HEK293 (cell line): Measurements from ENCODE around the gene B4GALNT2.
A peak's percentile ranks its signal among the peaks of the same experiment; 100 is the strongest.

ENCODE experiments used
- CTCF ChIA-PET: fragments of 350-600 bp; formaldehyde crosslinking; extraction: SDS; loops from one replicate; lab custom pipeline; 2021; ENCODE audit warnings: antibody characterized with exemption; lab: Yijun Ruan, JAX
- POLR2A ChIA-PET: fragments of 300-600 bp; formaldehyde crosslinking; extraction: SDS; loops from one replicate; lab custom pipeline; 2020; ENCODE audit warnings: antibody characterized with exemption, inconsistent platforms; lab: Yijun Ruan, JAX
- H3K27ac ChIP-seq: fragments of 200-500 bp; sonication (Bioruptor generic); 2 replicates; pipeline ENCODE4 v1.5.1; 2014; ENCODE audit warnings: low read depth, low read length, control low read depth, inconsistent platforms; ENCODE audit errors: extremely low read depth
- H3K36me3 ChIP-seq, 2 experiments: fragments of 200-500 bp in 1 of 2; sonication (Bioruptor generic) in 1 of 2; 1 replicate in 1 of 2; 2 replicates in 1 of 2; pipeline ENCODE4 v1.5.1; 2014 to 2017; ENCODE audit warnings: inconsistent platforms in 2 of 2, low read length in 2 of 2; ENCODE audit not compliant: control insufficient read depth in 2 of 2, insufficient read depth in 1 of 2
- H3K4me1 ChIP-seq: fragments of 200-500 bp; sonication (Bioruptor generic); 2 replicates; pipeline ENCODE4 v1.5.1; 2014; ENCODE audit warnings: mild to moderate bottlenecking, low read length, inconsistent platforms; ENCODE audit not compliant: control insufficient read depth, insufficient read depth
- H3K4me3 ChIP-seq: 2 replicates; pipeline ENCODE4 v1.5.1; 2011; ENCODE audit warnings: low read depth, mild to moderate bottlenecking, control low read depth, low read length, moderate library complexity
- H3K9me3 ChIP-seq: fragments of 200-500 bp; sonication (Bioruptor generic); 2 replicates; pipeline ENCODE4 v1.5.1; 2014; ENCODE audit warnings: low read depth, low read length, inconsistent platforms; ENCODE audit not compliant: control insufficient read depth, insufficient read depth
- BCL6B ChIP-seq: fragments of 450-650 bp; formaldehyde crosslinking; IDR thresholded peaks from 2 replicates; pipeline ENCODE4 v1.5.1; 2017; ENCODE audit warnings: missing biosample characterization, missing genetic modification characterization
- GLI4 ChIP-seq: fragments of 450-650 bp; formaldehyde crosslinking; IDR thresholded peaks from 2 replicates; pipeline ENCODE4 v1.5.1; 2016; ENCODE audit warnings: missing biosample characterization, missing genetic modification characterization
- MEIS1 ChIP-seq: sonication (generic); formaldehyde crosslinking; IDR thresholded peaks from 2 replicates; pipeline ENCODE4 v1.8.1; 2022; ENCODE audit warnings: missing genetic modification reagents, mild to moderate bottlenecking, borderline replicate concordance
- SP7 ChIP-seq: fragments of 450-650 bp; formaldehyde crosslinking; IDR thresholded peaks from 2 replicates; pipeline ENCODE4 v1.5.1; 2016; ENCODE audit warnings: missing biosample characterization, missing genetic modification characterization
- TRIM28 ChIP-seq: IDR thresholded peaks from 2 replicates; pipeline ENCODE4 v1.6.1; 2011; ENCODE audit warnings: low read length, control low read depth, borderline replicate concordance
- TSHZ1 ChIP-seq: fragments of 450-650 bp; formaldehyde crosslinking; IDR thresholded peaks from 2 replicates; pipeline ENCODE4 v1.5.1; 2016; ENCODE audit warnings: missing biosample characterization, missing genetic modification characterization, borderline replicate concordance
- ZBTB17 ChIP-seq: fragments of 450-650 bp; formaldehyde crosslinking; IDR thresholded peaks from 2 replicates; pipeline ENCODE4 v1.5.1; 2016; ENCODE audit warnings: missing biosample characterization, missing genetic modification characterization
- ZBTB49 ChIP-seq: fragments of 450-650 bp; formaldehyde crosslinking; IDR thresholded peaks from 2 replicates; pipeline ENCODE4 v1.5.1; 2016; ENCODE audit warnings: missing biosample characterization, missing genetic modification characterization, low read depth
- ZNF146 ChIP-seq: fragments of 450-650 bp; formaldehyde crosslinking; IDR thresholded peaks from 2 replicates; pipeline ENCODE4 v1.5.1; 2016; ENCODE audit warnings: missing biosample characterization, missing genetic modification characterization
- ZNF19 ChIP-seq: fragments of 450-650 bp; formaldehyde crosslinking; IDR thresholded peaks from 2 replicates; pipeline ENCODE4; 2016; ENCODE audit warnings: missing biosample characterization, missing genetic modification characterization, low read depth
- ZNF302 ChIP-seq: fragments of 450-650 bp; formaldehyde crosslinking; IDR thresholded peaks from 2 replicates; pipeline ENCODE4 v1.5.1; 2016; ENCODE audit warnings: missing biosample characterization, missing genetic modification characterization, low read depth
- ZNF366 ChIP-seq: fragments of 450-650 bp; formaldehyde crosslinking; conservative IDR thresholded peaks from 2 replicates; pipeline ENCODE4 v1.5.1; 2016; ENCODE audit warnings: missing biosample characterization, missing genetic modification characterization
- ZNF529 ChIP-seq: fragments of 450-650 bp; formaldehyde crosslinking; IDR thresholded peaks from 2 replicates; pipeline ENCODE4 v1.5.1; 2017; ENCODE audit warnings: missing genetic modification characterization, missing biosample characterization; ENCODE audit not compliant: insufficient replicate concordance
- ZNF610 ChIP-seq: fragments of 450-650 bp; formaldehyde crosslinking; IDR thresholded peaks from 2 replicates; pipeline ENCODE4 v1.5.1; 2016; ENCODE audit warnings: missing biosample characterization, missing genetic modification characterization, borderline replicate concordance
- ZNF629 ChIP-seq: fragments of 450-650 bp; formaldehyde crosslinking; IDR thresholded peaks from 2 replicates; pipeline ENCODE4 v1.5.1; 2017; ENCODE audit warnings: missing biosample characterization, missing genetic modification characterization
- ZNF658 ChIP-seq: fragments of 450-650 bp; formaldehyde crosslinking; IDR thresholded peaks from 2 replicates; pipeline ENCODE4; 2016; ENCODE audit warnings: missing biosample characterization, missing genetic modification characterization
- ZNF677 ChIP-seq: fragments of 450-650 bp; IDR thresholded peaks from 2 replicates; pipeline ENCODE4 v1.5.0; 2018; ENCODE audit warnings: missing biosample characterization, mild to moderate bottlenecking, missing genetic modification characterization, moderate library complexity
- ZNF776 ChIP-seq: fragments of 450-650 bp; formaldehyde crosslinking; IDR thresholded peaks from 2 replicates; pipeline ENCODE4 v1.5.0; 2017; ENCODE audit warnings: missing biosample characterization, missing genetic modification characterization, borderline replicate concordance
- ZSCAN18 ChIP-seq: fragments of 450-650 bp; formaldehyde crosslinking; IDR thresholded peaks from 2 replicates; pipeline ENCODE4 v1.5.1; 2016; ENCODE audit warnings: missing biosample characterization, missing genetic modification characterization
- ZXDB ChIP-seq: fragments of 450-650 bp; formaldehyde crosslinking; IDR thresholded peaks from 2 replicates; pipeline ENCODE4 v1.5.1; 2016; ENCODE audit warnings: missing biosample characterization, missing genetic modification characterization

The B4GALNT2 gene

GRCh38 chr17:49146620-49147306 is 14.2 kb downstream of the B4GALNT2 start:
- Histone ChIP-seq H3K4me1 (no peaks in the 10 kb centered on the region), H3K36me3 (no peaks in the 10 kb centered on the region), H3K27ac (no peak overlapping the region)
- CTCF ChIA-PET, result interaction anchor here (1.1 kb wide), 1 partner anchor 8 kb away, joined by 3 read pairs; no protein-coding TSS in a partner anchor
- POLR2A ChIA-PET, result interaction anchor here (0.7 to 0.8 kb wide), 3 partner anchors 11 to 254 kb away, joined by 3 to 4 read pairs (median 3); partner anchors contain the start of gene ATP5MC1
- TF ChIP-seq ZNF366 (tag by site-specific recombination), result 0 out of 2 replicates have a peak, but pooled peaks have one; percentile 14
- TF ChIP-seq ZSCAN18 (tag by site-specific recombination), result no peak
- 0 out of 2 replicates have a peak, but pooled peaks have one; percentile 29 for TF ChIP-seq ZBTB17 (tag by site-specific recombination)
- TF ChIP-seq ZNF629 (tag by site-specific recombination), result peak; percentile 52; the same call in 1 of the 2 replicates
- TF ChIP-seq ZNF658, result no peak
- 0 out of 2 replicates have a peak, but pooled peaks have one; percentile 36 for TF ChIP-seq SP7 (tag by site-specific recombination)
- TF ChIP-seq, all 188 proteins: peak for 4
- Histone ChIP-seq H3K4me3 (no peak overlapping the region), H3K9me3 (no peaks in the 10 kb centered on the region)

GRCh38 chr17:49148171-49148570 is 15.6 kb downstream of the B4GALNT2 start:
- H3K4me3 ChIP-seq, result no peak overlapping the region
- CTCF ChIA-PET, result interaction anchor here (0.6 to 1.1 kb wide), 3 partner anchors 10 to 578 kb away, joined by 3 to 6 read pairs (median 5); no protein-coding TSS in a partner anchor
- H3K4me1 ChIP-seq, result no peaks in the 10 kb centered on the region

More at GRCh38 chr17:49148171-49148570, 15.6 kb downstream of the B4GALNT2 start:
- H3K27ac ChIP-seq, result no peak overlapping the region
- TF ChIP-seq TRIM28 (no peak), ZXDB (tag by site-specific recombination) (no peak), ZNF146 (tag by site-specific recombination) (no peak), TSHZ1 (tag by site-specific recombination) (no peak), ZNF366 (tag by site-specific recombination) (no peak), ZBTB49 (tag by site-specific recombination) (no peak), ZNF677 (tag by site-specific recombination) (no peak), ZNF610 (tag by site-specific recombination) (no peak), MEIS1 (CRISPR knock-in tag) (no peak), BCL6B (tag by site-specific recombination) (no peak), ZNF19 (tag by site-specific recombination) (no peak), ZBTB17 (tag by site-specific recombination) (no peak), ZNF302 (tag by site-specific recombination) (no peak), ZNF776 (tag by site-specific recombination) (no peak), ZNF529 (tag by site-specific recombination) (no peak), GLI4 (no peak)
- TF ChIP-seq, all 188 proteins: peak for 0
- H3K9me3 ChIP-seq, result no peaks in the 10 kb centered on the region
- POLR2A ChIA-PET, result no interaction called here
- H3K36me3 ChIP-seq, result no peaks in the 10 kb centered on the region
